ENCODE results near the gene THSD7A.

DNA sequence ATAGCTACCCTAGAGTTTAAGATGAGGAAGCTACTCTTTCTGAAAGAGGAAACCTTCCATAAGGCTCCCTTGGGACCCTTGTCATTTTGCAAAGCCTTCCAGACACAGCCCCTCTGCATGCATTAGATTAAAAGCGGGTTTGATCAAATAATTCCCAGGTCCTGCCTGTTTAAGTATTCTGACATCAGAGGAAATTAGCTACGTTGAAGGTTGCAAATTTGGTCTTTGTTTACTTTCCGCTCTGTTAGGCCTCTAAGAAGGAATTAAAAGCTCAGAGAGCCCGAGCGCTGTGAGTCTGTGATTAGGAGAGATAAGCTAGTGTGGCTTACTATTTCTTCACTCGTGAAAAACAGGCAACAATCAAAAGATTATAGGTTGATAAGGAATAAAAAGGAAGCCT is 1.4 kb upstream of the THSD7A start:
- TF ChIP-seq, protein P1, sequence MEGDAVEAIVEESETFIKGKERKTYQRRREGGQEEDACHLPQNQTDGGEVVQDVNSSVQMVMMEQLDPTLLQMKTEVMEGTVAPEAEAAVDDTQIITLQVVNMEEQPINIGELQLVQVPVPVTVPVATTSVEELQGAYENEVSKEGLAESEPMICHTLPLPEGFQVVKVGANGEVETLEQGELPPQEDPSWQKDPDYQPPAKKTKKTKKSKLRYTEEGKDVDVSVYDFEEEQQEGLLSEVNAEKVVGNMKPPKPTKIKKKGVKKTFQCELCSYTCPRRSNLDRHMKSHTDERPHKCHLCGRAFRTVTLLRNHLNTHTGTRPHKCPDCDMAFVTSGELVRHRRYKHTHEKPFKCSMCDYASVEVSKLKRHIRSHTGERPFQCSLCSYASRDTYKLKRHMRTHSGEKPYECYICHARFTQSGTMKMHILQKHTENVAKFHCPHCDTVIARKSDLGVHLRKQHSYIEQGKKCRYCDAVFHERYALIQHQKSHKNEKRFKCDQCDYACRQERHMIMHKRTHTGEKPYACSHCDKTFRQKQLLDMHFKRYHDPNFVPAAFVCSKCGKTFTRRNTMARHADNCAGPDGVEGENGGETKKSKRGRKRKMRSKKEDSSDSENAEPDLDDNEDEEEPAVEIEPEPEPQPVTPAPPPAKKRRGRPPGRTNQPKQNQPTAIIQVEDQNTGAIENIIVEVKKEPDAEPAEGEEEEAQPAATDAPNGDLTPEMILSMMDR (IDR thresholded peaks at IDR 0.05 in 2 of 3, conservative IDR thresholded peaks at IDR 0.05 in 1 of 3; ENCODE audit: control insufficient read depth in 2 of 3, extremely low read depth in 1 of 3, insufficient read depth in 1 of 3, low read depth in 3 of 3, low read length in 3 of 3), result no peak
- no peak for TF ChIP-seq MYC (IDR thresholded peaks at IDR 0.05; ENCODE audit: insufficient read depth, insufficient read length, insufficient replicate concordance, low read length, severe bottlenecking)
- no peak for TF ChIP-seq CREB1 (IDR thresholded peaks at IDR 0.05; ENCODE audit: low read depth)
- TF ChIP-seq POLR2AphosphoS5 (IDR thresholded peaks at IDR 0.05; ENCODE audit: low read length), result no peak
- no peak for TF ChIP-seq SIN3A (IDR thresholded peaks at IDR 0.05; ENCODE audit: low read depth, low read length)
- TF ChIP-seq TCF7 (IDR thresholded peaks at IDR 0.05; ENCODE audit: borderline replicate concordance), result no peak
- TF ChIP-seq RUNX3 (IDR thresholded peaks at IDR 0.05; ENCODE audit: low read length), result no peak
- TF ChIP-seq SMAD1 (IDR thresholded peaks at IDR 0.05; ENCODE audit: low read depth, partially characterized antibody), result no peak
- TF ChIP-seq FOXM1 (IDR thresholded peaks at IDR 0.05; ENCODE audit: low read depth, low read length), result no peak
- TF ChIP-seq, protein P2, sequence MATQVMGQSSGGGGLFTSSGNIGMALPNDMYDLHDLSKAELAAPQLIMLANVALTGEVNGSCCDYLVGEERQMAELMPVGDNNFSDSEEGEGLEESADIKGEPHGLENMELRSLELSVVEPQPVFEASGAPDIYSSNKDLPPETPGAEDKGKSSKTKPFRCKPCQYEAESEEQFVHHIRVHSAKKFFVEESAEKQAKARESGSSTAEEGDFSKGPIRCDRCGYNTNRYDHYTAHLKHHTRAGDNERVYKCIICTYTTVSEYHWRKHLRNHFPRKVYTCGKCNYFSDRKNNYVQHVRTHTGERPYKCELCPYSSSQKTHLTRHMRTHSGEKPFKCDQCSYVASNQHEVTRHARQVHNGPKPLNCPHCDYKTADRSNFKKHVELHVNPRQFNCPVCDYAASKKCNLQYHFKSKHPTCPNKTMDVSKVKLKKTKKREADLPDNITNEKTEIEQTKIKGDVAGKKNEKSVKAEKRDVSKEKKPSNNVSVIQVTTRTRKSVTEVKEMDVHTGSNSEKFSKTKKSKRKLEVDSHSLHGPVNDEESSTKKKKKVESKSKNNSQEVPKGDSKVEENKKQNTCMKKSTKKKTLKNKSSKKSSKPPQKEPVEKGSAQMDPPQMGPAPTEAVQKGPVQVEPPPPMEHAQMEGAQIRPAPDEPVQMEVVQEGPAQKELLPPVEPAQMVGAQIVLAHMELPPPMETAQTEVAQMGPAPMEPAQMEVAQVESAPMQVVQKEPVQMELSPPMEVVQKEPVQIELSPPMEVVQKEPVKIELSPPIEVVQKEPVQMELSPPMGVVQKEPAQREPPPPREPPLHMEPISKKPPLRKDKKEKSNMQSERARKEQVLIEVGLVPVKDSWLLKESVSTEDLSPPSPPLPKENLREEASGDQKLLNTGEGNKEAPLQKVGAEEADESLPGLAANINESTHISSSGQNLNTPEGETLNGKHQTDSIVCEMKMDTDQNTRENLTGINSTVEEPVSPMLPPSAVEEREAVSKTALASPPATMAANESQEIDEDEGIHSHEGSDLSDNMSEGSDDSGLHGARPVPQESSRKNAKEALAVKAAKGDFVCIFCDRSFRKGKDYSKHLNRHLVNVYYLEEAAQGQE (IDR thresholded peaks at IDR 0.05; ENCODE audit: low read depth, low read length), result no peak
- TF ChIP-seq RCOR1 (conservative IDR thresholded peaks at IDR 0.05; ENCODE audit: low read depth, low read length), result no peak
- TF ChIP-seq BMI1 (IDR thresholded peaks at IDR 0.05; ENCODE audit: borderline replicate concordance), result no peak
